ENCODE results near the gene OAT. TPM values are rescaled to one million over a fixed set of nuclear protein-coding genes. Genes with fewer than 3 reads are reported as not detected.
"Not testable (repeated sequence)": the region's sequence is repeated elsewhere in the genome, so short reads cannot be mapped to it uniquely, and the experiment has no call there.

The OAT gene
- total RNA-seq, 1 donor from 2014 or later: 19.8 TPM

DNA sequence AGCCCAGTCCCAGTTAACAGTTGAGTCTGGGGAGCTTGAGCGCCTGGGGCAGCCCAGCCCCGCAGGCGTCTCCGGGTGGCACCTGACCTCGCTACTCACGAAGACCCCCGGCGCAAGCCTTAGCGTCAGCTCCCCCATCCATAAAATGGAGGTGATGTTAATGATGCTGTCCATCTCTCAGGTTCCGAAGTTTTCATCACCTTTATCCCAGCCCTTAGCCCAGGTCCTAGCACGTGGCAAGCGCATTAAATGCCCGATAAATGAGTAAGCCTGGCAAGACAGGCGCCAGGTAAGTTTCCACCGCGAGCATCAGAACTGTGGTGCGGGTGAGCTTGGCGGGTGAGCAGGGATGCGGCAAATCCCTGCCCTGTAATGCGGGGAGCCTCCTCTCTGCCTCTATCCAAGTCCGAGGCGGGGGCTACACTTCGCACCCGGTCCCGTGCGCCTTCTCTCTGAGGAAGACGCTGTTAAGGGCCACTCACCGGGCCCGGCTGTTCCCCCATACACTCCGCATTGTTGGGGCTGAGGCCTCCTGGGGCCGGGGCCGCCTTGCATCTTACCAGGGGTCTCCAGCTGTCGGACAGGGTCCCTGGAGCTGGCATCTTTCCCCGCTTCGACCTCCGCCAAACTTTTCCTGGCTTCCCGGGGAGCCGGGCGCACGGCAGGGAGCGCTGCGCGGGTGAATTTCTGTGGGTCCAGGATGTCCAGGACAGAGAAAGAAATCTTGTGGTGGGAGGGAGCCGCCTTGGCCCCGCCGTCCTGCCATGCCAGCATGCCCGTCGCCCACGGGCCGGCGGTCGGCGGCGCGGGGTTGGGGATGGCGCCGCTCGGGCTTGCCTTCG lies 30.7 kb upstream of the OAT start:
- ATAC-seq (ENCODE audit: poor library complexity): no peak
- no peak for DNase-seq
- intact Hi-C loops (cut with DNase I): no loop called here

DNA sequence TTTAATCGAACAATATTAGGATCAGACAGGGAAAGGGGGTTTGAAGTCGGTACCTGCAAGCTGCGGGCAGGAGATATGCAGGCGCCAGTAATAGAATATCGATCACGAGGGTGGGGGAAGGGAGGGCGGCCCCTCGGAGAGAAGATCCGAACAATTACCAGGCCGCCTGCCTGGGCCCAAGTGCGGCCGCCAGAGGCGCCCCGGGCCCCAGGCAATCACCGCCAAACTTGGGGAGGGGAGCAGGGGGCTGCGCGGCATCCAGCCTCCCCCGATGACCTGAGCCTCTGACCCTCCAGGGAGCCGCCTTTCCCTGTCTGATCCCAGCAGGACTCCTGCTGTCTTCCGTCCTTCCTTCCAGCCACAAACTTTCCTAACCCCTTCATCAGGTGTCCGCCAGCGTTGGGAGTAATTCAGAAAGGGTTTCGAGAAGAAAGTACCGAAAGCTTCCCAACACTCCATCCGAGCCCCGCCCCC lies 30.0 kb upstream of the OAT start:
- ATAC-seq (ENCODE audit: poor library complexity) (no peak), DNase-seq (no peak)
- intact Hi-C loops (cut with DNase I): no loop called here

DNA sequence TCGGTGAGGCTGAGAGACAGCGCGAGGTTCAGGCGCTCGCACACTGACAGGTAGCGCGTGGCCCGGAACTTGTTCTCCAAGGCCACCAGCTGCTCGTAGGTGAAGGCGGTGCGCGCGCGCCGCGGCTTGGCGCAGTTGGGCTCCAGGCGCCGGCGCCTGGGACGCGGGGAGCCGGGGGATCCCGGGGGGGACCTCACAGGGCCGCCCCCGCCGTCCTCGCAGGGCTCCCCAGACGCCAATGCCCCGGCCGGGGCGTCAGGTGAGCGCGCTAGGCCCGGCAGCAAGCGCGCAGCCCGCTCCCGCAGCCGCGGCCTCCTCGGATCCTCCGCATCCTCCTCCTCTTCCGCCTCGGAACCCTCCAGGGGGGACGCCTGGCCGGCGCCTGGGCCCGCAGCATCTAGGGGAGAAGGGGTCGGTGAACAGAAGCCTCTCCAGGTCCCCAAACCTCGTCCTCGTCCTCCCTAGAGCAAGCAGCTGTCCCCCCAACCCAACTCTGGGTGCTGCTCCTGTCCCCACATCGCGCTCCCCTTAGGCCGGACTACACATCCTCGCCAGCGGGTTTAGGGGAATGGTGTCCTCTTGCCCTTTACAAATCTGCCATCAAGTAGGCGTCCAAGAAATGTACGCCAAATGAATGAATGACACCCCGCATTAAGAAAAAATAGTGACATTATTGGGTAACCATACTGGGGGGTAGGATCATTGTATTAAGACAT lies 29.2 kb upstream of the OAT start:
- no peak for ATAC-seq (ENCODE audit: poor library complexity)
- intact Hi-C loops (cut with DNase I): no loop called here
- DNase-seq: no peak

DNA sequence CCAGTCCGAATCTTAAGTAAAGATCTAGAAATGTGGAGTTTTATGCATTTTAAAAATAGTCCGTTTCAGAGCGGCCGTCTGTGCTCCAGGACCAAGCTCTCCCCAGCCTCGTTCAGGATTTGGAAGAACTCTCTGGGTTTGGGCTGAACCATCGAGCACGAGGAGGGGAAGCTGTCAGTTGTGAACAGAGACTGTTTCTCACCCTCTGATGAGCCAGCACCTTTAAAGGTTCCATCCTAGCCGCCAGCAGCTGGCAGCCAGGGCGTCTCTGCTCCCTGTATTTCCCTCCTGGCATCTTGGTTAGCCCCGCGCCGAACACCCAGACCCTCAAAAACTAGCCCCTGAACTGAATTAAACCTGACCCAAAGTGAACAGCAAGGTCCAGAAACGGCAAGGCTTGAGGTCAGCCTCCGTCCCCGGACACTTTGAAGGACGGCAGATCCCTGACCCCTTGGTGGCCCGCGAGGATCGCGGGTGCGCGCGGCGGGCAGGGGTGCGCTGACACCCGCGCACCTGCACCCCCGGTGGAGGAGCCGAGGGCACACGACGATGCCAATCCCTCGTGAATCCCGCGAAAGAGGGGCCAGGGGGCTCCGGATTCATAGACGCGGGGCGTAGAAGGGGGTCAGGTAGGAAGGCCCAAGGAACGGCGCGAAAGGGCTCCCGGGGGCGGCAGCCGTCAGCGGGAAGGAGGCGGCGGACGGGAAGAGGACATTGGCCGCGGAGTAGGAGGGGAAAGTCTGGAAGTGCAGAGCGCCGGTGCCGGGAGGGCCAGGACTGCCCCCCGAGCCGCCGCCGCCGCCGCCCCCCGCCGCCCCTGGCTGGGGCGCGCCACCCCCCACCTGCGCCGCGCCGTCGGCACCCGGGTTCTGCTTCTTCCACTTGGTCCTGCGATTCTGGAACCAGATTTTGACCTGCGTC lies 28.4 kb upstream of the OAT start:
- DNase-seq (no peak), ATAC-seq (ENCODE audit: poor library complexity) (no peak)
- intact Hi-C loops (cut with DNase I): no loop called here

DNA sequence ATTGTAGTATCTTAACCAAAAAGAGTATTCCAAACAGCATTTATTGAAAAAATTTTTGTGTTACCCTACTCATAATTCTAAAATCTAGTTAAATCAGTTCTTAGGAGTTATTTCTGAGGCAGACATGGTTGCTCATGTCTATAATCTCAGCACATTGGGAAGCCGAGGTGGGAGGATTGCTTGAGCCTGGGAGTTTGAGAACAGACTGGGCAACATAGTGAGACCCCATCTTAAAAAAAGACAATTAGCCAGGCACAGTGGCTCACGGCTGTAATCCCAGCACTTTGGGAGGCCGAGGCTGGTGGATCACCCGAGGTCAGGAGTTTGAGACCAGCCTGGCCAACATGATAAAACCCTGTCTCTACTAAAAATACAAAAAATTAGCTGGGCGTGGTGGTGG lies 23.0 kb upstream of the OAT start:
- DNase-seq; ATAC-seq (ENCODE audit: poor library complexity); intact Hi-C loops (cut with DNase I): not testable (repeated sequence)

DNA sequence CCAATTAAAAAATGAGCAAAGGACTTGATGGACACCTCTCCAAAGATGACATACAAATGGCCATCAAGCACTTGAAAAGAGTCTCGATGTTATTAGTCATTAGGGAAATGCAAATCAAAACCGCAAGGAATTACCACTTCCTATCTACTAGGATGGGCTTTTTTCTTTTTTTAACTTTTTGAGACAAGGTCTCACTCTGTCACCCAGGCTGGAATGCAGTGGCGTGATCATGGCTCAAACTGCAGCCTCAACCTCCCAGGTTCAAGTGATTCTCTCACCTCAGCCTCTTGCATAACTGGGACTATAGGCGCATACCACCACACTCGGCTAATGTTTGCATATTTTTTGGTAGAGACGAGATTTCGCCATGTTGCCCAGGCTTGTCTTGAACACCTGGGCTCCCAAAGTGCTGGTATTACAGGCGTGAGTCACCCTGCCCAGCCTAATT lies 17.5 kb upstream of the OAT start:
- ATAC-seq (ENCODE audit: poor library complexity) (no peak), DNase-seq (no peak)
- intact Hi-C loops (cut with DNase I): no loop called here

DNA sequence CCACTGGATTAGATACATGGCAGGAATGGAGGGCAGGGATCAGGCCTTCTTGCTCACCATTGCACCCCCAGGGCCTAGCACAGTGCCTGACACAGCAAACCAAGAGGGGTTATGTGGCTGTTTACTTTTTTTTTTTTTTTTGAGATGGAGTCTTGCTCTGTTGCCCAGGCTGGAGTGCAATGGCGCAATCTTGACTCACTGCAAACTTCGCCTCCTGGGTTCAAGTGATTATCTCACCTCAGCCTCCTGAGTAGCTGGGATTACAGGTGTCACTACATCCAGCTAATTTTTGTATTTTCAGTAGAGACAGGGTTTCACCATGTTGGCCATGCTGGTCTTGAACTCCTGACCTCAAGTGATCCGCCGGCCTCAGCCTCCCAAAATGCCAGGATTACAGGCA lies 17.0 kb upstream of the OAT start:
- ATAC-seq (ENCODE audit: poor library complexity); DNase-seq; intact Hi-C loops (cut with DNase I): not testable (repeated sequence)

DNA sequence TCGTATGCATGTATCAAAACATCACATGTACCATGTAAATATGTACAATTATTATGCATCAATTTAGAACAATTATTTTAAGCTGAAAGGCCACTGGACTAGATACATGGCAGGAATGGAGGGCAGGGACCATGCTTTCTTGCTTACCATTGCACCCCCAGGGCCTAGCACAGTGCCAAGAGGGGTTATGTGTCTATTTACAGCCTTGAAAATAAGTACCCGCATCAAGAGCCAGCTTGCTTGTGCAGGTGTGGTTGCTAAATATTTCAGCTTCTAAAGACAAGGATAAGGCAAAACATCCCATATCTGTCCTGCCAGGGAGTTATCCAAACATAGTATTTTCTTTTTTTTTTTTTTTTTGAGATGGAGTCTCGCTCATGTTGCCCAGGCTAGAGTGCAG lies 14.7 kb upstream of the OAT start:
- intact Hi-C loops (cut with DNase I): no loop called here
- ATAC-seq (ENCODE audit: poor library complexity) (no peak), DNase-seq (no peak)

DNA sequence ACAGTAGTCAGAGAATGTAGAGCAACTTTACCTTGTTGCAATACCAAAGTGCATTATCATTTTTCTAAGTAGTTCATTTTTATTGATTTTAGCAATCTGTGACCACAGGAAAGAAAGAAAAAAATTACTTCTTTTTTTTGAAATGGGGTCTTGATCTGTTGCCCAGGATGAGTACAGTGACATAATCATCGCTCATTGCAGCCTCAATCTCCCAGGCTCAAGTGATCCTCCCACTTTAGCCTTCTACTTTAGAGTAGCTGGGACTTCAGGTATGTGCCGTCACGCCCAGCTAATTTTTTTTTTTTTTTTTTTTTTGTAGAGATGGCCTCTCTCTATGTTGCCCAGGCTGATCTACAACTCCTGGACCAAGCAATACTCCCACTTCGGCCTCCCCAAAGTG lies 11.4 kb upstream of the OAT start:
- ATAC-seq (ENCODE audit: poor library complexity) (no peak), DNase-seq (no peak)
- intact Hi-C loops (cut with DNase I): no loop called here

DNA sequence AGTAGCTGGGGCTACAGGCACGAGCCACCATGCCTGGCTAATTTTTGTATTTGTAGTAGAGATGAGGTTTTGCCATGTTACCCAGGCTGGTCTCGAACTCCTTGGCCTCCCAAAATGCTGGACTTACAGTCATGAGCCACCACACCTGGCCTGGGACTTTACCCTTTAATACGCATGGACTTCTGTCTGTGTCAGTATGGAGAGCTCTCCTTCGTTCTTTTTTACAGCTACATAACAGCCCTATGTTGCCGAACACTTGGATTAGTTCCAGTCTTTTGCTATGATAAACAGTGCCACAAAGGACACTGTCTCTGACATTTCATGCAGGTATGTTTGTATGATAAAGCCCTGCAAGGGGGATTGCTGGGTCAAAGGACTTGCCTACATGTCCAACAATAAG lies 10.9 kb upstream of the OAT start:
- DNase-seq (no peak), ATAC-seq (ENCODE audit: poor library complexity) (no peak)
- intact Hi-C loops (cut with DNase I): no loop called here

DNA sequence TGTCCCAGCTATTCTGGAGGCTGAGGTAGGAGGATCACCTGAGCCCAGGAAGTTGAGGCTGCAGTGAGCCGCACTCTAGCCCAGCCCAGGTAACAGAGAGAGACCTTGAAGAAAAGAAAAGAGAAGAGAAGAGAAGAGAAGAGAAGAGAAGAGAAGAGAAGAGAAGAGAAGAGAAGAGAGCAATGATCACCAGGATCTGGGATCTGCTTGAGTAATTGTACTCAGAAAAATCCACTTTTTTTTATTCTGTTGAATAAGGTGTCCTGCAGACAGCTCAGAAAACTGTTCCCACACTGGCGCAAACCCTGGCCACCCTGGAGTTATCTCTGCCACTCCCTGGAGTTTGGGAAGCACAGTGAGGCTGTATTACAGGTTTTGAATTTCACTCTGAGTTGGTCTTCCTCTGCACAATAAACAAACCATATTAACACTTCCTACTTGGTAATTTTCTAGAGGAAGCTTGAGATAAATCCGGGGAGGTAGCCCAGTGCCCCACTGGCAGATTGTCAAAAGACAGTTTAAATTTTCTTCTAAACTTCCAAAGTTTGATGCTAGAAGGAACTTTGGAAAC lies 9.6 kb upstream of the OAT start:
- DNase-seq: no peak
- intact Hi-C loops (cut with DNase I): no loop called here
- ATAC-seq (ENCODE audit: poor library complexity): no peak

DNA sequence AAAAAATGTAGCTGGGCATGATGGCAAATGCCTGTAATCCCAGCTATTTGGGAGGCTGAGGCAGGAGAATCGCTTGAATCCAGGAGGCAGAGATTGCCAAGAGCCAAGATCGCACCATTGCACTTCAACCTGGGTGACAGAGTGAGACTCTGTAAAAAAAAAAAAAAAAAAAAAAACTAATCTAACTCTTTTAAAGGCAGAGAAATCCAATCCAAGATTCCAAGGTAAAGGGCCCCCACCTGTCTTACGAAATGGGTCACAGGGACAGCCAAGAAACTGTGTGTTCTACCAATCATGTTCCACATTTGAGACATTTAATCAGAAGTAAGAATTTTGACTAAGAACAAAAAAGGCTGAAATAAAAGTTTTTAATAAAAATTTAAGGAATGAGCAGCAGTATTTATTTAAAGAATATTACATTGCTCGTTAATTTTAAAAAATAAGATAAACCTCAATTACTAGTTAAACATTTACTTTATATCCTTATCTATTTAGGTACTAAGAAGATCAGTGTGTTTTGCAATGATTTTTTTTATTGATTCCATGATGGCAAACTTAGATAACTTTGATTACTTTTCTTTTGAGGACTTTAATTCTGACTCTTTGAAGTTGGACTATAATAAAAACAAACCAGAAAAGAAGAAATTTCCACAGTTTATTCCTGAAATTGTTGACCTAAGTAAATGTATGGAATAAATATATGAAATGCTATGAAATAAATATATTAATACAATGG lies 6.7 kb upstream of the OAT start:
- ATAC-seq (ENCODE audit: poor library complexity) (no peak), DNase-seq (no peak)
- intact Hi-C loops (cut with DNase I): no loop called here

DNA sequence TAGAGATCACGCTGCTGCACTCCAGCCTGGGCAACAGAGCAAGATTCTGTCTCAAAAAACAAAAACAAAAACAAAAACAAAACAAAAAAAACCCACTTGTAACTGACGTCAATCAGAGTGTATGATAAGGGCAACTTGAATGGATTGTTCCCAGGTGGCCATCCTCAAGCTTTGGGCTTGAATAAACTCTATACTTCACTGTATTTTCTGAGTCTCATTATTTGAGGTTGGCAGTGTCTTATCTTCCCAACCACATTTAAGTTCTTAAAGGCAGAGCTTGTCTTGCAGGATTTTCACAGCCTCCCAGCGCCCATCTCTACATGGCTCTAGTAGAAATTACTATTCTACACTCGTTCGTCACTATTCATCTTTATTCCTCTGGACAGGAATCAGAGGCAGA lies 5.1 kb upstream of the OAT start:
- DNase-seq (no peak), ATAC-seq (ENCODE audit: poor library complexity) (no peak)
- intact Hi-C loops (cut with DNase I): no loop called here

DNA sequence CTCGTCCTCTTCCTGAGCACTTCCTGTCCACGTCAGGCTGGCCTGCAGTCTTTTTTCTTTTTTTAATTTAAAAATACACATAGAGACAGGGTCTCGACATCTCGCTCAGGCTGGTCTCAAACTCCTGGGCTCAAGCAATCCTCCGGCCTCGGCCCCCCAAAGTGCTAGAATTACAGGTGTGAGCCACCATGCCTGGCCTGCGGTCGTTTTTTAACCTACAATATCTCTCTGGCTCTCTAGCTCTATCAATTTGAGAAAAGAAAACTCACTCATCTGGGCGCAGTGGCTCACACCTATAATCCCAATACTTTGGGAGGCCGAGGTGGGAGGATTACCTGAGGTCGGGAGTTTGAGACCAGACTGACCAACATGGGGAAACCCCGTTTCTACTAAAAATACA lies 4.0 kb upstream of the OAT start:
- intact Hi-C loops (cut with DNase I): no loop called here
- ATAC-seq (ENCODE audit: poor library complexity): no peak
- no peak for DNase-seq

DNA sequence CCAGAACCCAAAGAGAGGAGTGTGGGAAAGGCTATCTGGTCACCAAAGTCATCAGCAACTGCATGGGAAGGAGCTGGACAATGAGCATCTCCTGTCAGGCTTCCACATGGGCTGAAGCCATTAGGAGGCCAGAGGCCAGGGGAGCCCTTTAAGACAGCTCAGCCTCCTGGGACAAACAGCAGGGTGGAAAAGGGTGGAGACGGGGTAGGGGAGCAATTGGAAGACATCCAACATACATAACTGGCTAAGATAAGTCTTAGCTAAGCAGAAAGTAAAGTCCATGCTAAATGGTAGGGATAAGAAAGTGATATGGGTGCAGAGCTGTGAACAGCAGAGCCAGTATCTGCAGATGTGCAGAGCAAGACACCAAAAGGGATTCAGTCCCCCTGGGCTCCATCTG lies 1.5 kb upstream of the OAT start:
- intact Hi-C loops (cut with DNase I): no loop called here
- DNase-seq (no peak), ATAC-seq (ENCODE audit: poor library complexity) (no peak)

DNA sequence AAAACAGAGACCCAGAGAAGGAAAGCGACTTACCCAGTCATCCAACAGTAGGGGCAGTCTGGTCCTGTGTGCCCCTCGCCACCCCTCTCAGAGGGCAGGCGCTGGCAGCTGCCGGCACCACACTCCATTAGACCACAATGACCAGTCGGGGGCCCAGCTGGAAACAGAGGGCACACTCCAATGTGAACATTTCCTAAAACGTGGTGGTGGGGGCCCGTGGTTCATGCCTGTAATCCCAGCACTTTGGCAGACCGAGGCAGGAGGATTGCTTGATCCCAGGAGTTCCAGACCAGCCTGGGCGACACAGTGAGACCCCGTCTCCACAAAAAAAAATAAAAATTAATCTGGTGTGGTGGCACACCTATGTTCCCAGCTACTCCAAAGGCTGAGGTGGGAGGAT lies 912 bp upstream of the OAT start:
- DNase-seq: no peak
- intact Hi-C loops (cut with DNase I): no loop called here
- ATAC-seq (ENCODE audit: poor library complexity): no peak

DNA sequence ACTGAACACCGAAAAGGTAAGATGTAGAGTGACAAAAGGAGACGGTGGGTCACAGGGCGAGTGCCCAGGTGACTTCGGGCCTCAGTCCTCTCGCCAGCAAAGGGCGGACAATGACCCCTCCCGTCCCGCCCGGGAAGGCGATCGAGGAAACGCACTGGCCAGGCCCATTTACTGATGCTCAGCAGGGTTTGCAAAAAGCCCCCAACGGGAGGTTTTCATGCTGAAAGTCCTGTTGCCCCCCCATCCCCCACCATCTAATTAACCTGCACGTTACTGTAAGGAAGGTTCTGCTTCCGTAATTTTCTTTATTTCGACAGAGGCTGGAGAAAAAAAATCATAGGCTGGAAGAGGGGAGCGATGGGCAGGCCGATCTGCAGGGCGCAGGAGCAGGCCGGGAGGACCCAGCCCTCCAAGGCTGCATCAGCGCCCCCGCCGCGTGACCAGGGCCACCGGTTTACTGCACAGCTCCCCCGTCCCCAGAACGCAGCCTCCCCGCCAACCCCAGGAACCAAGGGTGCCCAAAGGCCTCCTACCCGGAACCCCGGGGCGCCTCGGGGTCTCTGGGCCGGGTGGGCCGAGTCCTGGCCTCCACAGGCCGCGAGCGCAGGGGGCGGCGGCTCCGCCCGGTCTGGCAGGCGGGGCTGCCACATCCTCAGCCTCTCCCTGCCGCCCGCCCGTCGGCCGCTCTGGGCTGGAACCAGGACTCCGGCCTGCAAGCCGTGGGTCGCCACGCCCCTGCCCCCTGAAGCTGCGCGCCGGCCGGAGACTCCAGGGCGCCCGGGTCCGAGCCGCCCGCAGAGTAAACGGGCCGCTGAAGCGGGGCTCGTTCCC lies 613 bp downstream of the OAT start:
- DNase-seq: peak; percentile 76
- intact Hi-C loops (cut with DNase I): no loop called here
- peak; percentile 70 for ATAC-seq (ENCODE audit: poor library complexity)

All from Right ventricle myocardium superior (tissue), 1 donor.